ENCODE measurements around the gene TSLP.

GRCh38 chr5:111115229-111115628, 43.7 kb downstream of the TSLP start:
- TF ChIP-seq CTCF (IDR thresholded peaks at IDR 0.05) = no peak
- TF ChIP-seq POLR2A (IDR thresholded peaks at IDR 0.05) = no peak
